Mesendoderm (in vitro differentiated cells): Measurements from ENCODE around the gene ZNF423.

Experiments
- DNase-seq: peaks from one replicate; pipeline ENCODE4 v3.0.0; 2013
- H2AK5ac ChIP-seq: 2 replicates; pipeline ENCODE4 v1.6.1; 2013; ENCODE audit warnings: low read length, inconsistent platforms
- H2BK120ac ChIP-seq: 2 replicates; pipeline ENCODE4 v1.6.1; 2013; ENCODE audit warnings: low read depth, mild to moderate bottlenecking, low read length, moderate library complexity, mixed read lengths
- H2BK15ac ChIP-seq: replicated peaks from 2 replicates; pipeline ENCODE4 v1.6.1; 2013; ENCODE audit warnings: low read depth, mild to moderate bottlenecking, moderate library complexity
- H2BK5ac ChIP-seq: 2 replicates; pipeline ENCODE4 v1.6.1; 2013; ENCODE audit warnings: low read length, inconsistent platforms
- H3K18ac ChIP-seq: 2 replicates; pipeline ENCODE4 v1.6.1; 2013; ENCODE audit warnings: mild to moderate bottlenecking, low read length, mixed read lengths
- H3K23ac ChIP-seq: one replicate; pipeline ENCODE4 v1.6.1; 2013; ENCODE audit warnings: low read length
- H3K27ac ChIP-seq: 2 replicates; pipeline ENCODE4 v1.5.1; 2013; ENCODE audit warnings: low read depth, mild to moderate bottlenecking, inconsistent platforms, low read length, moderate library complexity
- H3K27me3 ChIP-seq: 2 replicates; pipeline ENCODE4 v1.6.1; 2013; ENCODE audit warnings: low read length, control low read depth, mild to moderate bottlenecking, inconsistent platforms; ENCODE audit not compliant: insufficient read depth, poor library complexity
- H3K36me3 ChIP-seq: 2 replicates; pipeline ENCODE4 v1.6.1; 2013; ENCODE audit warnings: low read length, inconsistent platforms; ENCODE audit not compliant: control insufficient read depth, insufficient read depth
- H3K4ac ChIP-seq: one replicate; pipeline ENCODE4 v1.6.1; 2013; ENCODE audit warnings: low read depth, mild to moderate bottlenecking, low read length, moderate library complexity
- H3K4me1 ChIP-seq: 2 replicates; pipeline ENCODE4 v1.6.1; 2013; ENCODE audit warnings: low read depth, low read length, inconsistent platforms; ENCODE audit not compliant: control insufficient read depth
- H3K4me2 ChIP-seq: 2 replicates; pipeline ENCODE4 v1.6.1; 2013; ENCODE audit warnings: low read length
- H3K4me3 ChIP-seq: 2 replicates; pipeline ENCODE4 v1.5.1; 2013; ENCODE audit warnings: mild to moderate bottlenecking, low read length
- H3K56ac ChIP-seq: one replicate; pipeline ENCODE4 v1.6.1; 2013; ENCODE audit warnings: low read length
- H3K79me1 ChIP-seq: 2 replicates; pipeline ENCODE4 v1.6.1; 2013; ENCODE audit warnings: low read length, inconsistent platforms
- H3K79me2 ChIP-seq: 2 replicates; pipeline ENCODE4 v1.6.1; 2013; ENCODE audit warnings: mild to moderate bottlenecking, low read length; ENCODE audit not compliant: control insufficient read depth, insufficient read depth
- H3K9ac ChIP-seq: 2 replicates; pipeline ENCODE4 v1.6.1; 2013; ENCODE audit warnings: low read length, inconsistent platforms
- H4K5ac ChIP-seq: one replicate; pipeline ENCODE4 v1.6.1; 2013; ENCODE audit warnings: low read length
- H4K8ac ChIP-seq: one replicate; pipeline ENCODE4 v1.6.1; 2013; ENCODE audit warnings: low read depth, mild to moderate bottlenecking, control low read depth, low read length, moderate library complexity
- WGBS: extraction: QIAGEN DNeasy Blood & Tissue Kit; methylation state at CpG from one replicate; pipeline ENCODE4 v1.1.7; 2013; ENCODE audit warnings: low lambda C conversion rate, missing lambda C conversion rate; ENCODE audit not compliant: insufficient coverage; ENCODE audit errors: extremely low coverage; 5-methylcytosine and 5-hydroxymethylcytosine counted together

ZNF423 gene

DNA sequence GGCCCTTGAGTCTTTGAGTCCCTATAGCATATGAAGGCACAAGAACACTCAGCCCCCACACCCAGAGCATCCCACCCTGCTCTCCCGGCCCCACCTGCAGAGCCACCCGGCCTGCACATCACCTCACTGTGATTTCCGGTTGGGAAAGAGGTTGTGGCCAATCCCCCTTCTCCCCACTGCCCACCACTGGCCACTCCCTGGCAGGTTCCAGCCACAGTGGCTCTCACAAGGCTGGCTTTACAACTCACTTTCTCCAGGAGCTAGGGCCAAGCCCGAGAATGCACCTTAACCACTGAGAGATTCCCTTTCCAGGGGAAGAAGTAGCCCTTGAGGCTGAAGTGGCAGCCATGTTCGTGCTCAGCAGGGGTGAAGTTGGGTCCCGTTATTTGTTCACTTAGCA is 358.4 kb downstream of the ZNF423 start:
- DNase-seq: no peak
- Histone ChIP-seq H4K8ac (no peak overlapping the region), H3K27ac (no peak overlapping the region), H2AK5ac (no peak overlapping the region), H3K4me2 (no peak overlapping the region), H3K27me3 (no peaks in the 10 kb centered on the region), H3K56ac (no peak overlapping the region), H3K9ac (no peak overlapping the region), H3K36me3 (no peaks in the 10 kb centered on the region), H3K79me2 (no peaks in the 10 kb centered on the region), H2BK5ac (no peak overlapping the region), H3K4me3 (no peak overlapping the region), H3K4ac (no peak overlapping the region), H2BK120ac (no peak overlapping the region), H3K4me1 (peaks cover 3% of the 10 kb centered on the region), H2BK15ac (no peak overlapping the region), H3K23ac (no peak overlapping the region), H4K5ac (no peak overlapping the region), H3K18ac (no peak overlapping the region), H3K79me1 (no peaks in the 10 kb centered on the region)
- no CpG with 5 or more reads among the region's 6 CpGs for WGBS

- Histone ChIP-seq H3K4ac (no peak overlapping the region), H2AK5ac (no peak overlapping the region), H3K27ac (no peak overlapping the region), H3K4me2 (no peak overlapping the region), H2BK5ac (no peak overlapping the region), H3K9ac (no peak overlapping the region), H2BK15ac (no peak overlapping the region), H3K79me2 (no peaks in the 10 kb centered on the region), H3K18ac (no peak overlapping the region), H3K4me3 (no peak overlapping the region), H3K27me3 (no peaks in the 10 kb centered on the region), H3K79me1 (no peaks in the 10 kb centered on the region), H3K36me3 (no peaks in the 10 kb centered on the region), H3K4me1 (peaks cover 3% of the 10 kb centered on the region), H3K56ac (no peak overlapping the region), H4K5ac (no peak overlapping the region), H2BK120ac (no peak overlapping the region), H3K23ac (no peak overlapping the region), H4K8ac (no peak overlapping the region)
- DNase-seq: no peak
- WGBS: no CpG with 5 or more reads among the region's 5 CpGs
Observed at GRCh38 chr16:49496656-49497055, 359.3 kb downstream of the ZNF423 start.

GRCh38 chr16:49495596-49496355 is 360.1 kb downstream of the ZNF423 start:
- no peak overlapping the region for H2BK15ac ChIP-seq
- peaks cover 3% of the 10 kb centered on the region for H3K4me1 ChIP-seq
- H4K8ac ChIP-seq: no peak overlapping the region
- H2BK120ac ChIP-seq: no peak overlapping the region
- H3K18ac ChIP-seq: no peak overlapping the region
- H3K4ac ChIP-seq: no peak overlapping the region
- no peaks in the 10 kb centered on the region for H3K36me3 ChIP-seq
- no peaks in the 10 kb centered on the region for H3K27me3 ChIP-seq
- H3K4me3 ChIP-seq: no peak overlapping the region
- no CpG with 5 or more reads among the region's 10 CpGs for WGBS
- H3K79me1 ChIP-seq: no peaks in the 10 kb centered on the region
- H2BK5ac ChIP-seq: no peak overlapping the region
- no peaks in the 10 kb centered on the region for H3K79me2 ChIP-seq
- no peak overlapping the region for H2AK5ac ChIP-seq
- H4K5ac ChIP-seq: no peak overlapping the region
- DNase-seq: no peak
- no peak overlapping the region for H3K4me2 ChIP-seq
- no peak overlapping the region for H3K27ac ChIP-seq
- H3K56ac ChIP-seq: no peak overlapping the region
- H3K23ac ChIP-seq: no peak overlapping the region
- H3K9ac ChIP-seq: no peak overlapping the region

DNA sequence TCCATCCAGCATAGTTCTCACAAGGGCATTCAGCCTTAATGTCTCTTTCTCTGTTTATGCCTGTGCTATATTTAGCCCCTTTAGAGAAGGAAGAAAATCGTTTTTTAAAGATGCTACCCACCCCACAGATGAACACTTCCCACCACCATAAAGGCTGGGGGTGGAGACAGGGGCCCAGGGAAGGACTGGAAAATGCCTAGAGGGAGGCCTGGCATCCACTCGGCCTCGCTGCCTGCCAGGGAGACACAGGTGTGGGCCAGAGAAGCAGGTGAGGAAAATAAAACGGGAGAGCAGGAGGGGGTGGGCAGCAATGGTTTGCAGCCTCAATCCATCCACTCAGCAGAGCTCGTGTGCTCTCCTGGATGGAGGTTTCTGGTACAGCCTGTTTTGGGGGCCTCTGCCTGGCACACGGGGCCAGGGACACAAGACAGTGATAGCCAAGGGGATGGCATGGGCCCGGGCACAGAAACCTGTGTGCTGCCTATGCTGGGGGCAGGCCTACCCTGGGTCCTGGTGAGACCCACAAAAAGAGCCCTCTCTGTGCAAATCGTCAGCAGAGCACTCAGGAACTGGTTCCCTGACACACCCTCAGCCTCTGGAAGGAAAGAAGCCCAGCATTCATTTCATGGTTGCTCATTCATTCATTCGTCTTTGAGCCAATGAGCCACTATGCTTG is 360.9 kb downstream of the ZNF423 start:
- H2BK120ac ChIP-seq: no peak overlapping the region
- H3K4ac ChIP-seq: no peak overlapping the region
- H2AK5ac ChIP-seq: no peak overlapping the region
- H3K79me1 ChIP-seq: no peaks in the 10 kb centered on the region
- H3K4me3 ChIP-seq: no peak overlapping the region
- no peak for DNase-seq
- H4K8ac ChIP-seq: no peak overlapping the region
- H2BK5ac ChIP-seq: no peak overlapping the region
- no peak overlapping the region for H3K9ac ChIP-seq
- H3K36me3 ChIP-seq: no peaks in the 10 kb centered on the region
- no peak overlapping the region for H3K4me2 ChIP-seq
- H3K4me1 ChIP-seq: peaks cover 3% of the 10 kb centered on the region
- no peak overlapping the region for H2BK15ac ChIP-seq
- no peak overlapping the region for H3K18ac ChIP-seq
- no peak overlapping the region for H4K5ac ChIP-seq
- no peaks in the 10 kb centered on the region for H3K79me2 ChIP-seq
- no peak overlapping the region for H3K56ac ChIP-seq
- H3K27ac ChIP-seq: no peak overlapping the region
- no CpG with 5 or more reads among the region's 9 CpGs for WGBS
- H3K27me3 ChIP-seq: no peaks in the 10 kb centered on the region
- H3K23ac ChIP-seq: no peak overlapping the region

DNA sequence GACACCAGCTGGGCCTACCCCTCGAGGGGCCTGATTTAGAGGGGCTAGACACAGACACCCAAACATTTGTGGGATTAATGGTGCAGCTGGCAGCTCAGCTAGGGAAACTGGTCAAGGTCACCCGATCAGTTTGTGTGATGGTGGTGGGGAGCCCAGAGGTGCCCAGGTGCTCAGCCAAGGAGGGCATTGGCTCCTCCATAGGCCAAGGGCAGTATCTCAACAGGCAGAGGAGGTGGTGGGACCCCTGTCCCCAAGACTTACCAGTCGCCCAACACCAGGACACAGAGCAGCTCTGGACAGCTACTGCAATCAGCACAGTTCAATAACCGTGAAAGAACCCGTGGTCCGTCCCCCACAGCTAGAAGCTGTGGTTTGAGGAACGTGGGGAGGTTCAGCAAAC is 361.4 kb downstream of the ZNF423 start:
- H3K4ac ChIP-seq: no peak overlapping the region
- H3K18ac ChIP-seq: no peak overlapping the region
- no peaks in the 10 kb centered on the region for H3K27me3 ChIP-seq
- H3K27ac ChIP-seq: no peak overlapping the region
- no peak overlapping the region for H3K23ac ChIP-seq
- H3K9ac ChIP-seq: no peak overlapping the region
- H2BK5ac ChIP-seq: no peak overlapping the region
- no peak for DNase-seq
- no peak overlapping the region for H2BK15ac ChIP-seq
- H3K4me3 ChIP-seq: no peak overlapping the region
- WGBS: no CpG with 5 or more reads among the region's 7 CpGs
- H2AK5ac ChIP-seq: no peak overlapping the region
- no peaks in the 10 kb centered on the region for H3K36me3 ChIP-seq
- no peak overlapping the region for H4K8ac ChIP-seq
- H3K4me2 ChIP-seq: no peak overlapping the region
- no peak overlapping the region for H4K5ac ChIP-seq
- H3K4me1 ChIP-seq: peaks cover 2% of the 10 kb centered on the region
- H3K56ac ChIP-seq: no peak overlapping the region
- no peaks in the 10 kb centered on the region for H3K79me2 ChIP-seq
- H2BK120ac ChIP-seq: no peak overlapping the region
- H3K79me1 ChIP-seq: no peaks in the 10 kb centered on the region
